Neural progenitor cell (in vitro differentiated cells): ENCODE data around the gene ADNP2. TPM values are rescaled to one million over a fixed set of nuclear protein-coding genes. Genes with fewer than 3 reads are reported as not detected.

ENCODE experiments used
- DNase-seq: peaks from one replicate; pipeline ENCODE4 v3.0.0-alpha.2; 2016; ENCODE audit warnings: low spot score
- H2AFZ ChIP-seq: fragments of 200-600 bp; sonication (generic); replicated peaks from 2 replicates; pipeline ENCODE4 v1.6.1; 2016; ENCODE audit warnings: antibody characterized with exemption
- H3F3A ChIP-seq: fragments of 200-600 bp; sonication (generic); 2 replicates; pipeline ENCODE4 v1.6.1; 2016; ENCODE audit warnings: antibody characterized with exemption, low read depth
- H3K27ac ChIP-seq: fragments of 200-600 bp; sonication (generic); 2 replicates; pipeline ENCODE4 v1.5.1; 2016; ENCODE audit warnings: mild to moderate bottlenecking
- H3K27me3 ChIP-seq: fragments of 200-600 bp; sonication (generic); 2 replicates; pipeline ENCODE4 v1.6.1; 2016; ENCODE audit warnings: mild to moderate bottlenecking, moderate library complexity
- H3K36me3 ChIP-seq: fragments of 200-600 bp; sonication (generic); 2 replicates; pipeline ENCODE4 v1.5.1; 2016
- H3K4me1 ChIP-seq: fragments of 200-600 bp; sonication (generic); 2 replicates; pipeline ENCODE4 v1.6.1; 2016; ENCODE audit warnings: mixed run types
- H3K4me2 ChIP-seq: fragments of 200-600 bp; sonication (generic); 2 replicates; pipeline ENCODE4 v1.6.1; 2016
- H3K4me3 ChIP-seq: fragments of 200-600 bp; sonication (generic); 2 replicates; pipeline ENCODE4 v1.5.1; 2016
- H3K79me2 ChIP-seq: fragments of 200-600 bp; sonication (generic); 2 replicates; pipeline ENCODE4 v1.6.1; 2016; ENCODE audit warnings: low read depth
- H3K9ac ChIP-seq: fragments of 200-600 bp; sonication (generic); 2 replicates; pipeline ENCODE4 v1.6.1; 2016
- H3K9me3 ChIP-seq: fragments of 200-600 bp; sonication (generic); 2 replicates; pipeline ENCODE4 v1.5.1; 2016; ENCODE audit warnings: low read depth
- H4K20me1 ChIP-seq: fragments of 200-600 bp; sonication (generic); 2 replicates; pipeline ENCODE4 v1.6.1; 2016; ENCODE audit warnings: low read depth
- H3K27ac Mint-ChIP-seq: 3 replicates; pipeline ENCODE4 v1.8.0; 2021; ENCODE audit warnings: mixed read lengths
- H3K27me3 Mint-ChIP-seq: 2 replicates; pipeline ENCODE4 v1.8.0; 2022; ENCODE audit warnings: low read depth, mild to moderate bottlenecking, inconsistent platforms, moderate library complexity, mixed read lengths; ENCODE audit not compliant: insufficient read depth
- H3K36me3 Mint-ChIP-seq: 3 replicates; pipeline ENCODE4 v1.8.0; 2021; ENCODE audit warnings: mixed read lengths
- H3K4me1 Mint-ChIP-seq: 3 replicates; pipeline ENCODE4 v1.8.0; 2021; ENCODE audit warnings: mixed read lengths
- H3K4me3 Mint-ChIP-seq: 3 replicates; pipeline ENCODE4 v1.8.0; 2021; ENCODE audit warnings: mild to moderate bottlenecking, moderate library complexity, mixed read lengths
- H3K9me3 Mint-ChIP-seq: 3 replicates; pipeline ENCODE4 v1.8.0; 2020; ENCODE audit warnings: mixed read lengths
- CTCF ChIP-seq: fragments of 200-600 bp; sonication (generic); IDR thresholded peaks from 2 replicates; pipeline ENCODE4 v1.5.1; 2017; ENCODE audit warnings: antibody characterized with exemption, mild to moderate bottlenecking
- EZH2 ChIP-seq: fragments of 200-600 bp; sonication (generic); IDR thresholded peaks from 2 replicates; pipeline ENCODE4 v1.6.1; 2017; ENCODE audit warnings: antibody characterized with exemption, mild to moderate bottlenecking, moderate library complexity
- EZH2phosphoT487 ChIP-seq: fragments of 200-600 bp; sonication (generic); IDR thresholded peaks from 2 replicates; pipeline ENCODE4 v1.6.1; 2017; ENCODE audit warnings: antibody characterized with exemption
- total RNA-seq: library from RNA; depleted of rRNA; stranded (reverse); fragments of >200 nt; gene quantifications from 2 replicates; pipeline ENCODE4 v1.2.3, GENCODE V29; 2015; ENCODE audit warnings: low replicate concordance

The ADNP2 gene
- total RNA-seq, 1 donor from 2014 or later: 72.4 TPM

DNA sequence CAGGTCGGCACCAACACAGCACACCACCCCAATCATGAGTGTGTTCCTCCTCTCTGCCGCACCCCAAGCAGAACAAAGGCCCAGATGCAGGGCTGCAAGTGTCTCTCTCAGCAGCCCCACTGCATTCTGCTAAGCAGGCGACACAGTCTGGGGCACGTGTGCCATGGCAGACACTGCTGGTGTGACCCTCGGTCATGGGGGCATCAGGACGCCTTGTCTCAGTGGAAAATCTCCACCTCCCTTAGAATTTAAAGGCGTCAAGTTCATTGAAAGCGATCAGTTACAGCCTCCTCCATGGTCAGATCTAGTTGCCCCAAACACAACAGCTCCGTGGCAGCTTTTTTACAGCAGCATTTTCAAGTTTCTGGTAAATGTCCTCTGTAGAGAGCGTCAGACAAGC is 57.2 kb downstream of the ADNP2 start:
- no peaks in the 10 kb centered on the region for H3K9me3 ChIP-seq
- no peaks in the 10 kb centered on the region for H3K4me1 ChIP-seq
- no peak overlapping the region for H3K9ac ChIP-seq
- H3K36me3 ChIP-seq: no peaks in the 10 kb centered on the region
- Mint-ChIP-seq H3K4me3 (no peak overlapping the region), H3K36me3 (peaks cover 49% of the 10 kb centered on the region), H3K4me1 (peaks cover 17% of the 10 kb centered on the region), H3K9me3 (peaks cover 24% of the 10 kb centered on the region), H3K27ac (peak overlapping the region; percentile 76), H3K27me3 (peaks cover 5% of the 10 kb centered on the region)
- H2AFZ ChIP-seq: no peak overlapping the region
- no peaks in the 10 kb centered on the region for H3K27me3 ChIP-seq
- no peak overlapping the region for H3K27ac ChIP-seq
- no peak overlapping the region for H3K4me2 ChIP-seq
- H3K4me3 ChIP-seq: no peak overlapping the region
- no peaks in the 10 kb centered on the region for H3F3A ChIP-seq
- no peak for TF ChIP-seq CTCF
- TF ChIP-seq EZH2phosphoT487: no peak
- TF ChIP-seq EZH2: no peak
- H3K79me2 ChIP-seq: no peaks in the 10 kb centered on the region
- DNase-seq: no peak
- H4K20me1 ChIP-seq: no peaks in the 10 kb centered on the region

- peaks cover 5% of the 10 kb centered on the region for H3K27me3 Mint-ChIP-seq
- no peaks in the 10 kb centered on the region for H3K36me3 ChIP-seq
- peaks cover 19% of the 10 kb centered on the region for H3K4me1 Mint-ChIP-seq
- H3K27ac ChIP-seq: no peak overlapping the region
- H3K4me3 Mint-ChIP-seq: no peak overlapping the region
- TF ChIP-seq CTCF: no peak
- no peak for TF ChIP-seq EZH2
- no peak for TF ChIP-seq EZH2phosphoT487
- H3K27me3 ChIP-seq: no peaks in the 10 kb centered on the region
- H3K4me1 ChIP-seq: no peaks in the 10 kb centered on the region
- no peak overlapping the region for H3K4me2 ChIP-seq
- H3K4me3 ChIP-seq: no peak overlapping the region
- no peaks in the 10 kb centered on the region for H4K20me1 ChIP-seq
- no peak overlapping the region for H2AFZ ChIP-seq
- H3K36me3 Mint-ChIP-seq: peaks cover 49% of the 10 kb centered on the region
- no peaks in the 10 kb centered on the region for H3K79me2 ChIP-seq
- no peak overlapping the region for H3K9ac ChIP-seq
- no peaks in the 10 kb centered on the region for H3F3A ChIP-seq
- H3K9me3 Mint-ChIP-seq: peaks cover 24% of the 10 kb centered on the region
- H3K27ac Mint-ChIP-seq: no peak overlapping the region
- no peak for DNase-seq
- no peaks in the 10 kb centered on the region for H3K9me3 ChIP-seq
Observed at GRCh38 chr18:80166725-80167124, 57.7 kb downstream of the ADNP2 start.

DNA sequence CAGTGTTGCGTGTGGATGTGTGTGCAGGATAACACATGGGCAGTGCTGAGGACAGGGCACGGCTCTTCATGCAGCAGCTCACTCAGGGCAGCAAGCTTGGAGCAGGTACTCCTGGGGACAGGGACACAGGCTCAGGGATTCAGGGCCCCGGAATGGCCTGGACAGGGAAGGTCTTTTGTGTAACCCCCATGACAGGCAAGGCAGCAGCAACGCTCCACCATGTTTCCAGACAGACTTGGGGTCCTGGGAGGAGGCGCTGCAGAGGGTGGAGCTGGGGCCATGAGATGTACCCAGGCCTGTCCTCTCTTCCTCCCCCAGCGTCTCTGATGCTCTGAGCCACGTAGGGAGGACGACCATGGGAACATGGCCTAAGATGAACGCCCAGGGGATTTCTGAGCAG is 58.3 kb downstream of the ADNP2 start:
- H3K27ac ChIP-seq: no peak overlapping the region
- no peak for DNase-seq
- no peaks in the 10 kb centered on the region for H3K27me3 ChIP-seq
- Mint-ChIP-seq H3K27ac (peak overlapping the region; percentile 53), H3K4me1 (peaks cover 20% of the 10 kb centered on the region), H3K9me3 (peaks cover 24% of the 10 kb centered on the region), H3K4me3 (no peak overlapping the region), H3K27me3 (peaks cover 5% of the 10 kb centered on the region), H3K36me3 (peaks cover 47% of the 10 kb centered on the region)
- no peak overlapping the region for H2AFZ ChIP-seq
- no peak overlapping the region for H3K4me3 ChIP-seq
- no peak overlapping the region for H3K4me2 ChIP-seq
- no peaks in the 10 kb centered on the region for H3K9me3 ChIP-seq
- H3K79me2 ChIP-seq: no peaks in the 10 kb centered on the region
- H3F3A ChIP-seq: no peaks in the 10 kb centered on the region
- no peaks in the 10 kb centered on the region for H3K36me3 ChIP-seq
- no peaks in the 10 kb centered on the region for H4K20me1 ChIP-seq
- no peaks in the 10 kb centered on the region for H3K4me1 ChIP-seq
- no peak overlapping the region for H3K9ac ChIP-seq
- TF ChIP-seq CTCF: no peak
- no peak for TF ChIP-seq EZH2phosphoT487
- no peak for TF ChIP-seq EZH2

DNA sequence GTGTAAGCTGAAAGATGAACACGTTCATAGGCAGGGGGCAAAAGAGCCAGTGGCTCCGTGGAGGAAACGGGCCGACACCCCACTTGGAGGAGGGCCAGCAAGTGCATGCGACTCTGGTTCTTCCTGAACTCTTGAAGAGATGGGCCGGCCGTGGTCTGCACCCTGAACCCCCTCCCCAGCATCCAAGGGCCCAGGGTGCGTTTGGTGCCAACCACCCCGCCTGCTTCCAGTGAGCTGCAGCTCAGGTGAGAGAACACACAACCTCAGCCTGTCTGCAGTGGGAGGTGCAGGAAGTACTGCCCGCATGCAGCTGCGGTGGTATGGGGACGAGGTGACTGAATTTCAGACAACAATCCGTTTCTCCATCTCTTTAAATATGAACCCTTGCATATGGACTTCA is 58.9 kb downstream of the ADNP2 start:
- H4K20me1 ChIP-seq: peaks cover under 1% of the 10 kb centered on the region
- TF ChIP-seq EZH2phosphoT487: no peak
- no peak for TF ChIP-seq EZH2
- no peak for TF ChIP-seq CTCF
- peaks cover 24% of the 10 kb centered on the region for H3K9me3 Mint-ChIP-seq
- H3K27me3 ChIP-seq: no peaks in the 10 kb centered on the region
- no peak overlapping the region for H2AFZ ChIP-seq
- peaks cover 42% of the 10 kb centered on the region for H3K36me3 Mint-ChIP-seq
- no peak overlapping the region for H3K4me3 ChIP-seq
- no peaks in the 10 kb centered on the region for H3K36me3 ChIP-seq
- H3K27ac Mint-ChIP-seq: no peak overlapping the region
- no peak for DNase-seq
- H3K27me3 Mint-ChIP-seq: peaks cover 5% of the 10 kb centered on the region
- no peak overlapping the region for H3K9ac ChIP-seq
- H3K79me2 ChIP-seq: no peaks in the 10 kb centered on the region
- peaks cover 20% of the 10 kb centered on the region for H3K4me1 Mint-ChIP-seq
- no peaks in the 10 kb centered on the region for H3F3A ChIP-seq
- no peaks in the 10 kb centered on the region for H3K4me1 ChIP-seq
- no peak overlapping the region for H3K27ac ChIP-seq
- H3K9me3 ChIP-seq: no peaks in the 10 kb centered on the region
- H3K4me2 ChIP-seq: no peak overlapping the region
- no peak overlapping the region for H3K4me3 Mint-ChIP-seq
